ENCODE measurements around the gene PCDH15. TPM values are rescaled to one million over a fixed set of nuclear protein-coding genes. Genes with fewer than 3 reads are reported as not detected.

The PCDH15 gene
- total and polyA plus RNA-seq, 12 donors: 1.9 to 34.2 (median 10.2) TPM

GRCh38 chr10:54057357-54057756 lies 743.7 kb downstream of the PCDH15 start:
- Histone ChIP-seq H3K4me1 (replicated peaks in 1 of 2) (no peaks in the 10 kb centered on the region), H3K27me3 (no peaks in the 10 kb centered on the region), H3K27ac (no peak overlapping the region), H3K4me3 (no peak overlapping the region), H3K9me3 (replicated peaks in 1 of 3) (no peaks in the 10 kb centered on the region), H3K36me3 (replicated peaks in 1 of 2) (no peaks in the 10 kb centered on the region)
- intact Hi-C loops (cut with DNase I): no loop called here
- no peak for DNase-seq
- TF ChIP-seq, protein P1, sequence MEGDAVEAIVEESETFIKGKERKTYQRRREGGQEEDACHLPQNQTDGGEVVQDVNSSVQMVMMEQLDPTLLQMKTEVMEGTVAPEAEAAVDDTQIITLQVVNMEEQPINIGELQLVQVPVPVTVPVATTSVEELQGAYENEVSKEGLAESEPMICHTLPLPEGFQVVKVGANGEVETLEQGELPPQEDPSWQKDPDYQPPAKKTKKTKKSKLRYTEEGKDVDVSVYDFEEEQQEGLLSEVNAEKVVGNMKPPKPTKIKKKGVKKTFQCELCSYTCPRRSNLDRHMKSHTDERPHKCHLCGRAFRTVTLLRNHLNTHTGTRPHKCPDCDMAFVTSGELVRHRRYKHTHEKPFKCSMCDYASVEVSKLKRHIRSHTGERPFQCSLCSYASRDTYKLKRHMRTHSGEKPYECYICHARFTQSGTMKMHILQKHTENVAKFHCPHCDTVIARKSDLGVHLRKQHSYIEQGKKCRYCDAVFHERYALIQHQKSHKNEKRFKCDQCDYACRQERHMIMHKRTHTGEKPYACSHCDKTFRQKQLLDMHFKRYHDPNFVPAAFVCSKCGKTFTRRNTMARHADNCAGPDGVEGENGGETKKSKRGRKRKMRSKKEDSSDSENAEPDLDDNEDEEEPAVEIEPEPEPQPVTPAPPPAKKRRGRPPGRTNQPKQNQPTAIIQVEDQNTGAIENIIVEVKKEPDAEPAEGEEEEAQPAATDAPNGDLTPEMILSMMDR (IDR thresholded peaks at IDR 0.05): no peak
- no peak for TF ChIP-seq POLR2A (IDR thresholded peaks at IDR 0.05)
- 78 to 100% (median 83%) methylated on average over 2 of the region's 2 CpGs for WGBS, 4 donors

- no peaks in the 10 kb centered on the region for H3K27me3 ChIP-seq
- TF ChIP-seq, protein P1 (IDR thresholded peaks at IDR 0.05): no peak
- TF ChIP-seq POLR2A (IDR thresholded peaks at IDR 0.05): no peak
- 86 to 94% (median 93%) methylated on average over 5 of the region's 5 CpGs for WGBS, 4 donors
- H3K36me3 ChIP-seq (replicated peaks in 1 of 2): no peaks in the 10 kb centered on the region
- no peak for DNase-seq
- intact Hi-C loops (cut with DNase I): no loop called here
- no peak overlapping the region for H3K27ac ChIP-seq
- no peaks in the 10 kb centered on the region for H3K4me1 ChIP-seq (replicated peaks in 1 of 2)
- no peaks in the 10 kb centered on the region for H3K9me3 ChIP-seq (replicated peaks in 1 of 3)
- H3K4me3 ChIP-seq: no peak overlapping the region
These were observed 774.7 kb downstream of the PCDH15 start for GRCh38 chr10:54026340-54026739.

DNA sequence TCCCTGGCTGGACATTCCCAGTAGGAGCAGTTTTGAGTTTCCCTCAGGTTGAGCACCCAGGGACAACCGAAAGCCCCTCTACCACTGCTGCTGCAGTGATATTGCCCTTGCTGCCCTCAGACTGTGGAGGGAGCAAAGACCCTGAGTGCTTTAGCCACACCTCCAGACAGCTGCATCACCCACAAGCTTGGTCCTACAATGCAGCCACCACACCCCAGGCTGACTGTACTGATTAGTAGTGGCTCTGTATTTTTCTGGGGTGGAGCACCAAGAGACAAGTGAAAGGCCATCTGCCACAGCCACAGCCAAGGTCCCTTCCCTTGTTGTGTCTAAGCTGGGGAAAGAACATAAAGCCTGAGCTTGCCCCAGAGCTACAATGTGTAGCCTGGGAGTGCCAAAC lies 789.9 kb downstream of the PCDH15 start:
- no peaks in the 10 kb centered on the region for H3K36me3 ChIP-seq (replicated peaks in 1 of 2)
- H3K27me3 ChIP-seq: no peaks in the 10 kb centered on the region
- 96 to 100% (median 97%) methylated on average over 1 of the region's 1 CpG; no CpG with 5 or more reads in 1 of the 4 donors for WGBS, 4 donors
- no peaks in the 10 kb centered on the region for H3K9me3 ChIP-seq (replicated peaks in 1 of 3)
- DNase-seq: no peak
- no peak for TF ChIP-seq POLR2A (IDR thresholded peaks at IDR 0.05)
- TF ChIP-seq, protein P1 (IDR thresholded peaks at IDR 0.05): no peak
- no peak overlapping the region for H3K4me3 ChIP-seq
- no peak overlapping the region for H3K27ac ChIP-seq
- H3K4me1 ChIP-seq (replicated peaks in 1 of 2): no peaks in the 10 kb centered on the region
- intact Hi-C loops (cut with DNase I): no loop called here

DNA sequence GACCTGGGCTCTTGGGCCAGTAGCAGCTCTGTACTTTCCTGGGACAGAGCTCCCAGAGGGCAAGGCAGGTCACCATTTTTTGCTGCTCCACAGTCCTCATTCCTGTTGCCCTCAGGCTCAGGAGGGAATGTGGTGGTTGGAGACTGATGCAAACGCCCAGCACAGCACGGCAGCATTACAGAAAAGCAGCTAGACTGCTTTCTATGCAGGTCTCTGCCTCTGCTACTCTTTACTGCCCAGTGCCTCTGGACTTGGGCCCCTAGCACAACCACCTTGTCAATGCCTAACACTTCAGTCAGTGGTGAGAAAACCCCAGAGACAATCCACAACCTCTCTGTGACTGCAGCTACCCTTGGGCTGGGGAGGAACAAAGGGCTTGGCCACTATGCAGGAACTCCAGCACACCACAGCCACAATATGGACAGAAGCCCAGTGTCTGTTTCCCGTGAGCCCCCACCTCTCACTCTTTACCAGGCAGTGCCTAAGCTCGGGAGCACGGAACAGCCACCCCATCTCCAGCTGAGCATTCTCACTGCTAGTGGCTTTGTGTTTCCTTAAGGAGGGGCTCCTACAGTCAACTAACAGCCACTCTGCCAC lies 790.6 kb downstream of the PCDH15 start:
- no peaks in the 10 kb centered on the region for H3K36me3 ChIP-seq (replicated peaks in 1 of 2)
- TF ChIP-seq, protein P1 (IDR thresholded peaks at IDR 0.05): no peak
- no peak for TF ChIP-seq POLR2A (IDR thresholded peaks at IDR 0.05)
- H3K27me3 ChIP-seq: no peaks in the 10 kb centered on the region
- no peak overlapping the region for H3K27ac ChIP-seq
- intact Hi-C loops (cut with DNase I): no loop called here
- DNase-seq: no peak
- H3K4me1 ChIP-seq (replicated peaks in 1 of 2): no peaks in the 10 kb centered on the region
- no peaks in the 10 kb centered on the region for H3K9me3 ChIP-seq (replicated peaks in 1 of 3)
- whole genome bisulfite sequencing, 4 donors: 85 to 100% (median 92%) methylated on average over 1 to 5 of the region's 5 CpGs
- H3K4me3 ChIP-seq: no peak overlapping the region
